SU-DHL-6 (cell line): ENCODE results near the gene CLEC16A.

ENCODE experiments used
- H2AFZ ChIP-seq: fragments of 200-600 bp; sonication (generic); 2 replicates; pipeline ENCODE4 v1.6.1; 2014; ENCODE audit warnings: low read depth, mild to moderate bottlenecking, moderate library complexity, mixed read lengths, antibody characterized with exemption, low read length; ENCODE audit not compliant: severe bottlenecking
- H3F3A ChIP-seq: fragments of 200-600 bp; shearing (Covaris generic); 2 replicates; pipeline ENCODE4 v1.6.0; 2016; ENCODE audit warnings: antibody characterized with exemption, mild to moderate bottlenecking; ENCODE audit not compliant: insufficient read depth
- H3K27ac ChIP-seq: fragments of 200-600 bp; sonication (generic); 2 replicates; pipeline ENCODE4 v1.5.1; 2016; ENCODE audit warnings: low read depth, mild to moderate bottlenecking, low read length, moderate library complexity, mixed read lengths
- H3K27me3 ChIP-seq: fragments of 200-600 bp; sonication (generic), shearing (Covaris generic); 2 replicates; pipeline ENCODE4 v1.6.0; 2014; ENCODE audit warnings: mild to moderate bottlenecking, low read length
- H3K36me3 ChIP-seq: fragments of 200-600 bp; sonication (generic); 2 replicates; pipeline ENCODE4 v1.6.1; 2014; ENCODE audit warnings: mild to moderate bottlenecking, low read length, mixed read lengths
- H3K4me2 ChIP-seq: fragments of 300-600, 200-600 bp; shearing (Covaris generic), sonication (generic); 2 replicates; pipeline ENCODE4 v1.6.0; 2014; ENCODE audit warnings: low read length, low read depth, mild to moderate bottlenecking; ENCODE audit not compliant: poor library complexity, severe bottlenecking
- H3K4me3 ChIP-seq: fragments of 200-600 bp; sonication (generic); 2 replicates; pipeline ENCODE4 v1.5.1; 2014; ENCODE audit warnings: antibody characterized with exemption, low read length, mild to moderate bottlenecking, mixed read lengths; ENCODE audit not compliant: insufficient read depth, poor library complexity, severe bottlenecking
- H3K79me2 ChIP-seq: fragments of 200-600 bp; sonication (generic); 2 replicates; pipeline ENCODE4 v1.6.1; 2014; ENCODE audit warnings: mild to moderate bottlenecking, low read length, moderate library complexity; ENCODE audit not compliant: insufficient read depth
- H3K9ac ChIP-seq: fragments of 200-600 bp; sonication (generic); 2 replicates; pipeline ENCODE4 v1.7.0; 2014; ENCODE audit warnings: mild to moderate bottlenecking, low read length
- H3K9me2 ChIP-seq: fragments of 200-600 bp; sonication (generic); replicated peaks from 2 replicates; pipeline ENCODE4 v1.6.1; 2014; ENCODE audit warnings: low read length; ENCODE audit not compliant: insufficient read depth
- H3K9me3 ChIP-seq: fragments of 200-600 bp; sonication (generic); 2 replicates; pipeline ENCODE4 v1.6.1; 2014; ENCODE audit warnings: low read length, mixed read lengths; ENCODE audit not compliant: insufficient read depth
- H4K20me1 ChIP-seq: fragments of 200-600 bp; sonication (generic); 2 replicates; pipeline ENCODE4 v1.6.1; 2014; ENCODE audit warnings: low read depth, mild to moderate bottlenecking, antibody characterized with exemption, low read length, moderate library complexity, mixed read lengths
- EZH2phosphoT487 ChIP-seq: fragments of 200-600 bp; sonication (generic), shearing (Covaris generic); conservative IDR thresholded peaks from 2 replicates; pipeline ENCODE4 v1.6.1; 2018; ENCODE audit warnings: mild to moderate bottlenecking, antibody characterized with exemption, low read length, moderate library complexity, mixed read lengths
- TF ChIP-seq, protein P1 (sequence below): fragments of 200-600 bp; sonication (generic); IDR thresholded peaks from one replicate; pipeline ENCODE4 v1.5.1; 2017; ENCODE audit warnings: antibody characterized with exemption, mild to moderate bottlenecking, low read length, moderate library complexity; ENCODE audit not compliant: insufficient read depth, poor library complexity, severe bottlenecking

The CLEC16A gene

DNA sequence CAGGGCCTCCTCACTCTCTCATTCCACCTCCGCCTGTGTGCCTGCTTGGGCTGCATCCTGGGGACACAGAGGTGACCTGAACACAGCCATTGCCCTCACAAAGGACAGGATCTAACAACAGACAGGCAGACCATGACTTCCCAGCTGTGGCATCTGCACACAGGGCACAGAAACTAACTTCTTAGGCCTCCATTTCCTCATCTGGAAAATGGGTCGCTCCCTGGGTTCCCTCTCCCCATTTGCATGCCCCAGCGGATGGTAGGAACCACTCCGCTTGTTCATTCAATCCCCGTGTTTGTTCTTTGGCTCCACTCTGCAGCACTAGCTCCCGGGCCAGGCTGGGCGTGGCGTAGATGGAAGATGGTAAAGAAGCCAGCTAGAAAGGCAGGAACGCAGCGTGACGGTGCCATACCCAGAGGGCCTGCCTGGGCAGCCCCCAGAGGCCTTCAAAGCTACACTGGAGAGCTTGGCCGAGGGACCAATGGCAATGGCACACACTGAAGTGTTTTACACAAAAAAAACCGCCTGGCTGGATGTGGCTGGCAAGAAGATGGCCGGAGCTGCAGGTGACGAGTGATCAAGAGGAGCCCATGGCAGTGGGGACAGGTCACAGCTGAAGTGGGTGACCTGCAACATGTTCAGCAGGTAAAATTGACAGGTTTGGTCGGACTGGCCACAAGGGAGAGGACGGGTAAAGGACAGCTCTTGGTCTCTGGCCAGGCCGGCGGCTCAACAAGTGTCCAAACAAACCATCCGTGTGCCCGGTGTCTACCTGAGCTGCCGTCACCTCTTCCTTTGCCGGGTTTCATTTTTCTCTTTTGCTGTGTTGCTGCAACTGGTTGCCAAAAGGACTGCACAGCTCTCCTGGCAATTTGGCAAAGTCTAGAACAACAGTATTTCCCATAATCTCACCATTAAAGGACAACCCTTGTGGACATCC lies 244.7 kb downstream of the CLEC16A start:
- Histone ChIP-seq H3K9ac (no peak overlapping the region), H4K20me1 (no peaks in the 10 kb centered on the region), H3K9me3 (no peaks in the 10 kb centered on the region), H3K4me2 (no peak overlapping the region), H2AFZ (no peak overlapping the region), H3K79me2 (no peaks in the 10 kb centered on the region), H3F3A (no peaks in the 10 kb centered on the region), H3K27me3 (no peaks in the 10 kb centered on the region), H3K9me2 (no peaks in the 10 kb centered on the region), H3K27ac (no peak overlapping the region), H3K4me3 (no peak overlapping the region), H3K36me3 (no peaks in the 10 kb centered on the region)
- TF ChIP-seq, protein P1, sequence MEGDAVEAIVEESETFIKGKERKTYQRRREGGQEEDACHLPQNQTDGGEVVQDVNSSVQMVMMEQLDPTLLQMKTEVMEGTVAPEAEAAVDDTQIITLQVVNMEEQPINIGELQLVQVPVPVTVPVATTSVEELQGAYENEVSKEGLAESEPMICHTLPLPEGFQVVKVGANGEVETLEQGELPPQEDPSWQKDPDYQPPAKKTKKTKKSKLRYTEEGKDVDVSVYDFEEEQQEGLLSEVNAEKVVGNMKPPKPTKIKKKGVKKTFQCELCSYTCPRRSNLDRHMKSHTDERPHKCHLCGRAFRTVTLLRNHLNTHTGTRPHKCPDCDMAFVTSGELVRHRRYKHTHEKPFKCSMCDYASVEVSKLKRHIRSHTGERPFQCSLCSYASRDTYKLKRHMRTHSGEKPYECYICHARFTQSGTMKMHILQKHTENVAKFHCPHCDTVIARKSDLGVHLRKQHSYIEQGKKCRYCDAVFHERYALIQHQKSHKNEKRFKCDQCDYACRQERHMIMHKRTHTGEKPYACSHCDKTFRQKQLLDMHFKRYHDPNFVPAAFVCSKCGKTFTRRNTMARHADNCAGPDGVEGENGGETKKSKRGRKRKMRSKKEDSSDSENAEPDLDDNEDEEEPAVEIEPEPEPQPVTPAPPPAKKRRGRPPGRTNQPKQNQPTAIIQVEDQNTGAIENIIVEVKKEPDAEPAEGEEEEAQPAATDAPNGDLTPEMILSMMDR: no peak
- no peak for TF ChIP-seq EZH2phosphoT487

DNA sequence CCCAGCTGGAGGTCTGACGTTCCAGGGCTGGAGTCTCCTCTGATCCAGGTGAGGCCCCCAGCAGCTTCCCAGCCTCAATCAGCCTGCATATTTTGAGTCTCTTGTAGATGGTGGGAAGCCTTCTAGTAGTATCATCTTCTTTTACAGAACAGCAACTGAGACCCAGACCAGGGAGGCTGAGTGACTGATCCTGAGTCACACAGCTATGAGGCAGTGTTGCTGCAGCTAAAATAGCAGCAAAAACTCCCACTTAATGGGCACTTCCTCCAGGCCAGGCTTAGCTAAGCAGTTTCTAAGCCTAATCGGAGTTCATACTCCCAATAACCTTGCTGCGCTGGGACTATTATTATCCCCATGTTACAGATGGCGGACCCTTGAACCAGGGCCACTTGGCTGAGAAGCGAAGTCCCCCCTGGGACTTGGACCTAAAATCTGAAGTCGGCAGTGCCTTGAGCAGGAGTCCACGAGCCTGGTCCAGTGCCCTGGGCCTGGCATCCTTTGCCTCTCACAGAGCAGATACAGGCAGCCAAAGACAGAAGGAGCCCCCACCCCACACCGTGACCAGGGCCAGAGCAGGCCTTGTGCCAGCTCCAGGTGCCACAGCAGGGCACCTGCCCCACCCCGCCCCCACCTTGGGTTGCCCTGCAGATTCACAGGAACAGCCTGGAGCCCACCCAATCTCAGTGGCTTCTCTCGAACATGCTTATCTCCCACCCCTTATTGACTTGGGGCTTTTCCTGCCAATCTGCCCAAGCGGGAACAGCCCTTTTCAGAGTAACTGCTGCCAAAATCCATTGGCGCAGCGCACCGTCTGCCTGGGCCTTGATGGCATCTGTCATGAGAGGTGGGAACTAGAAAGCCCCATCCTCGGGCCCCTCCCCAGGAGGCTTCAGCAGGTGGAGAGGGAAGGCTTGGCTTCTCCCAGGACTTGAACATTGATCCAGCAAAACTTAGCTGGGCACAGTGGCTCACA lies 246.5 kb downstream of the CLEC16A start:
- TF ChIP-seq, protein P1: no peak
- no peak for TF ChIP-seq EZH2phosphoT487
- Histone ChIP-seq H3K4me2 (no peak overlapping the region), H2AFZ (no peak overlapping the region)

DNA sequence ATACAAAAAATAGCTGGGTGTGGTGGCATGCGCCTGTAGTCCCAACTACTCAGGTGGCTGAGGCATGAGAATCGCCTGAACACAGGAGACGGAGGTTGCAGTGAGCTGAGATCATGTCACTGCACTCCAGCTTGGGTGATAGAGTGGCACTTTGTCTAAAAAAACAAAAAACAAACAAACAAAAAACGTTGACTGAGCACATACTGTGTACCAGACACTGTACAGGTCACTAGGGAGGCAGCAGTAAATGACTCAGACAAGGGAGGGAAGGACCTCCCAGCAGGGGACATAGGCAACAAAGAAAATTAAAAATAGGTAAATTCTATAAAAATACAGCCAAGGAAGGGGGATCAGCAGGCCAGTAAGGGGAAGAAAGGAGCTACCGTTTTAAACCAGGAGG lies 247.3 kb downstream of the CLEC16A start:
- Histone ChIP-seq H3K4me3 (no peak overlapping the region), H3K9me3 (no peaks in the 10 kb centered on the region), H3K4me2 (no peak overlapping the region), H3K27ac (no peak overlapping the region), H2AFZ (no peak overlapping the region), H3K9me2 (no peaks in the 10 kb centered on the region), H3F3A (no peaks in the 10 kb centered on the region), H3K9ac (no peak overlapping the region), H3K27me3 (no peaks in the 10 kb centered on the region), H3K79me2 (no peaks in the 10 kb centered on the region), H4K20me1 (no peaks in the 10 kb centered on the region), H3K36me3 (no peaks in the 10 kb centered on the region)
- TF ChIP-seq EZH2phosphoT487: no peak
- TF ChIP-seq, protein P1: no peak

More for the DNA sequence above, 246.5 kb downstream of the CLEC16A start:
- H3K9ac ChIP-seq: no peak overlapping the region
- H3K9me3 ChIP-seq: no peaks in the 10 kb centered on the region
- H3K27ac ChIP-seq: no peak overlapping the region
- no peaks in the 10 kb centered on the region for H3K9me2 ChIP-seq
- H3K79me2 ChIP-seq: no peaks in the 10 kb centered on the region
- no peak overlapping the region for H3K4me3 ChIP-seq
- no peaks in the 10 kb centered on the region for H3F3A ChIP-seq
- no peaks in the 10 kb centered on the region for H4K20me1 ChIP-seq
- H3K36me3 ChIP-seq: no peaks in the 10 kb centered on the region
- no peaks in the 10 kb centered on the region for H3K27me3 ChIP-seq
